Forelimb muscle (tissue), 1 donor: Measurements from ENCODE around the gene MRPL39. TPM values are rescaled to one million over a fixed set of nuclear protein-coding genes. Genes with fewer than 3 reads are reported as not detected.

Experiments used
- DNase-seq: peaks from one replicate; pipeline ENCODE4 v3.0.0-alpha.2; 2013; ENCODE audit warnings: low read depth
- polyA plus RNA-seq: library from polyadenylated mRNA; unstranded; fragments of 120-200 nt; gene quantifications from one replicate; pipeline ENCODE4 v1.2.1, GENCODE V29; 2013; ENCODE audit not compliant: insufficient read length

The MRPL39 gene
- polyA plus RNA-seq, 1 donor = 31.5 TPM

DNA sequence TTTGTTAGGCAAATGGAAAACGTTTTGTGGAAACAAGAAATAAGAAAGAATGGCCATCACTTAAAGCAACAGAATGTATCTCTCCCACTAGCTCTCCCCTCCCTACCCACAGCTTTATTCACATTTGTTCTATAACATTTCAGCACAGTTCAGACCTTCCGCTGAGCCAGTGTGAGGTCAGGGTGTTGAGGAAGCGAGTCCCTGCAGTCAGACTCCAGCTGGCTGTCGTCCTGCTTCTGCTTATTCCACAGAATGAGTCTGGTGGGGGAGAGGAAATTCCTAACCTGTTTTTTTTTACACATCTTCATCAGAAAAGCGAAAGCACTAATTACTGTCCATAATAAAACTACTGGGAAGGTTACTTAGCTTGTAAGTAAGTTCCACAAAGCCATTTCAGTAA is 39.0 kb downstream of the MRPL39 start:
- no peak for DNase-seq

DNA sequence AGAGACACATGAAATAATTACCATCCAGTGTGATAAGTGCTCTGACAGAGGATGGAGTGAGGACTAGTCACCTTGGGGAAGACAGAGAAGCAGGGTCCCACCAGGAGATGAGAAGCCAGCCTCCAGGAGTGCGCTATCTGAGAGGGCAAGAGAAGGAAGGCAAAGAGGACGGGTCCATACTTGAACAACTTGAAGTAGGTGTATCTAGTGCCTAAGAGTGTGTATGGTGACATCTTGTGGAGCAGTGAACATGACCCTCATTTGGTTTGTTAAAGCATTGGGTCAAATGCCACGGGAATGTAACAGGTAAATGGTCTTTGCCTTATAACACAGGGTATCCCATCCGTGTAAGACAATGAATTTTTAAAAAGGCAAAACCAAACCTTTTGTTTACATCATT is 39.8 kb downstream of the MRPL39 start:
- no peak for DNase-seq

DNA sequence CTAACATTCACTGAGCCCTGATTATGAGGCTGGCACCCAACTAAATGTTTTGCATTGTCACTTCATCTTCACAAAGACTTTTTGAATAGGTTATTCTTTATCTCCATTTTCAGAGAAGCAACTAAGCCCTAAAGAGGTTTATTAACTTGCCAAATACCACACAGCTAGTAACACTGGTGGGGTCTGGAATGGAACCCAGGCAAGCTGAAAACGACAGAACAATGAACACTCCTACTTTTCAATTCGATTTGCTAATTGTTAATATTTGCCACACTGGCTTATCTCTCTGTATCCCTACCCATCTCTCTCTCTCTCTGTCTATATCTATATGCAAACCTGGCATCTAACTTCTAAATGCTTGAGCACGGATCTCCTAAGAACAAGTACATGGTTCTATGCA is 40.6 kb downstream of the MRPL39 start:
- DNase-seq = no peak

DNA sequence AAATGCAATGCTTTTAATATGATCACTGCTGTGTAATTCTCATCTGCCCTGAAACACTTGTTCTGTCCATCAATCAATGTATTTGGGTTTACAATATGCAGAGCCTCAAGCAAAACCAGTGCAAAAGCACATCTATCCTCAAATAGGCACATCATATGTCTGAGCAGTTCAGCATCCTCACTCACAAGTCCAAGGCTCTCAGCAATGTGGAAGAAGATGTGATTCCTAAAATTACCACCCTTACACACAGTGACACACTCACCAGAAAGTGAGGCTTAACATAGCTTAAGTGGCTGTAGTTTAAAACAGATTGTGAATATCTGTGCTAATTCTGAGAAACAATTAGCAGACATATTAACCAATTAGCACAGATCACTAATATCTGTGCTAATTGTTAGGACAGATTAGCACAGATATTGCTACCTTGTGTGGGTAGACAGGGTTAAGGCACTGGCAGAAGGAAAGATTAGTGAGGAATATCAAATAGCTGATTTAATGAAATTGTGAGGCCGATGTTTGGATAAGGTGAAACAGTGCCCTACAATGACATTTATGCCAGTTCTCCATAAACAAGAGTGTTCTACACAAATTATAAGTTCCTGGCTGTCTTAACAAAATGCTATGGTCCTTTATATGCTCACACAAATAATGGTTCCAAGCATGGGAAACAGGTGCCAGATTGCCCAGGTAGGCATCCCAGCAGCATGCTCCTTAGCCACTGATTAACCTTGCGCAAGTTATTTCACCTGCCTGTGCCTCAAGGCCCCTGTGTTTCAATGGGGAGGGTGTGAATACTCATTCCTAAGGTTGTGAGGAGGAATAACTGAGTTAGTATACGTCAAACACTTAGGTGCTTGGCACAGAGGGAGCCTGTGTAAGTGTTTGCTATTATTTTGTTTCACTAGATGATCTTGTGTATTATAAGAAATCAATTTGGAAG is 41.7 kb downstream of the MRPL39 start:
- DNase-seq = no peak

DNA sequence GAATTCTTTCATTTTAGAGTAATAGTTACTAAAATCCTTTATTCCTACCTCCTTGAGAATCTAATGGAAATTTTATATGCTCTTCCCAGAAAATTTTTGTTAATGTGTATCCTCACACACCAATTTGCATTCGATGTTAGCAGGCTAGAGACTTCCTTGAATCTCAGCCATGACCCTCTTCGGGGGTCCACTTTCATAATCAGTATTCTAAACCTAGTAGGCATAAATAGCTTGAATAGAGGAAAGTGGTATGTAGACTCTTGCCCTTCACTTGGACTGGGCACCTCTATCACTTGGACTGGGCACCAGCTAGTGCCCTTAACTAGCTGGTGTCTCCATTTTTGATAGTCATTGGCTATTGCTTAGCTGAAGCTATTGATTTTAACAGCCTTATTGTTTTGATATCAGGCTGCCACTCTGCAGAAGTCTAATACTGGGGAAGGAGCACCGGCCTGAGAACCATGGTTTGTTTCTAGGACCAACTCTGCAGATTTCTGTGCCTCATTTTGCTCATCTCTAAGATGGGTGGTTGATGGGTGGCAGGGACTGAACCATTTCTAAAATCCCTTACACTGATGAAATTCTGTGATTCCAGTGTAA is 42.8 kb downstream of the MRPL39 start:
- DNase-seq = no peak

DNA sequence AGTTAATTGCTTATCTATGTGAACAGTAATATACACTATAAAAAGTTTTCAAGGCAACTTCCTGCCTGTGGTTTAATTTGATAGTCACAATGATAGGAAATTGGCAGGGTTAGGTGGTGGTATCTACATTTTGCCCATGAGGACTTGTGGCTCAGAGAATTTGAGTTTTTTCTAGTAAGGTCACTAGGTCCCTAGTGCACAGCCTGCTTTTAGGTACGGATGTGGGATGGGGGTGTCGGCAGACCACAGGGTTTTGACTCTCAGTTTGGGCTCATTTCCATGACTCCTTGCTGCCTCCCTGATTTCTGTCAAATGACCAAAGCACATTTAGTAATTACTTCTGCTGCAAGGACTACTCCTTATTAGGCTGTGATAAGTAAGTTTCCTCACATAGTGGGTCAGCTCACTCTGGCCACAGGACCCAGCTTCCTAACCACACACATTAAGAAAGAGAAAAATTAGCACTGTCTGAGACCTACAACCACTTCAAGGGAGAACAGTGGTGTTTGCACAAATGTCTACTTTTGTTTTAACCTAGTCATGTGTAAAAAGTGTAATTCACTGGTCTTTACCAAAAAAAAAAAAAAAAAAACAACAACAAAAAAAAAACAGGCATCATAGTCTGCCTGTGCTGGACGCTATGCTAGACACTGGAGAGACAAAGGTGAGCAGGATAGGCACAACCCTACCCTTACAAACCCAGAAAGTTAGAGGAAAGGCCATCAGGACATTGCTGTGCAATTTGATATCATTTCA is 43.7 kb downstream of the MRPL39 start:
- no peak for DNase-seq

DNA sequence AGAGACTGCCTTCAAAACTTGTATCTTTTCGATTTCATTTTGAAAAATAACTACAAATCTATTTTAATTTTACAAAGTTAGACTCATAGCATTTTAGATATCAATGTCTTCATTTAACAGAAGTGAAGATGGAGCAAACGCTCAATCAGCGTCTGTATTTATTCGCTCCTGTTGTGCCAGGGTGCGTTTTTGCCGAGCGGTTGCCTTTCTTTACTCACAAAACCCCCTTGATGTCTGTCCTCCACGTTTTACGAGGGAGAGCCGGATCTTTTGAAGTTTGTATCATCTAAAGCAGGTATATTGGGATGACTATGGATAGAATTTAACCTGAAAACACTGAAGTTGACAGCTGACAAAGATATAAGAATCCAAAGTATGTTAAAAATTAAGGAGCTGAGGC is 44.6 kb downstream of the MRPL39 start:
- no peak for DNase-seq

DNA sequence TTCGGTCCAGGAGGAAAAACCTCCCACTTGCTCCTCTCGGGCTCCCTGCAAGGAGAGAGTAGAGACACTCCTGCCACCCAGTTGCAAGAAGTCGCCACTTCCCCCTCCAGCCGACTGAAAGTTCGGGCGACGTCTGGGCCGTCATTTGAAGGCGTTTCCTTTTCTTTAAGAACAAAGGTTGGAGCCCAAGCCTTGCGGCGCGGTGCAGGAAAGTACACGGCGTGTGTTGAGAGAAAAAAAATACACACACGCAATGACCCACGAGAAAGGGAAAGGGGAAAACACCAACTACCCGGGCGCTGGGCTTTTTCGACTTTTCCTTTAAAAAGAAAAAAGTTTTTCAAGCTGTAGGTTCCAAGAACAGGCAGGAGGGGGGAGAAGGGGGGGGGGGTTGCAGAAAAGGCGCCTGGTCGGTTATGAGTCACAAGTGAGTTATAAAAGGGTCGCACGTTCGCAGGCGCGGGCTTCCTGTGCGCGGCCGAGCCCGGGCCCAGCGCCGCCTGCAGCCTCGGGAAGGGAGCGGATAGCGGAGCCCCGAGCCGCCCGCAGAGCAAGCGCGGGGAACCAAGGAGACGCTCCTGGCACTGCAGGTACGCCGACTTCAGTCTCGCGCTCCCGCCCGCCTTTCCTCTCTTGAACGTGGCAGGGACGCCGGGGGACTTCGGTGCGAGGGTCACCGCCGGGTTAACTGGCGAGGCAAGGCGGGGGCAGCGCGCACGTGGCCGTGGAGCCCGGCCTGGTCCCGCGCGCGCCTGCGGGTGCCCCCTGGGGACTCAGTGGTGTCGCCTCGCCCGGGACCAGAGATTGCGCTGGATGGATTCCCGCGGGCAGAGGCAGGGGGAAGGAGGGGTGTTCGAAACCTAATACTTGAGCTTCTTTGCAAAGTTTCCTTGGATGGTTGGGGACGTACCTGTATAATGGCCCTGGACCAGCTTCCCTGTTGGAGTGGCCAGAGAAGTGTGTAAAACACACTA is 45.3 kb downstream of the MRPL39 start:
- DNase-seq = no peak

DNA sequence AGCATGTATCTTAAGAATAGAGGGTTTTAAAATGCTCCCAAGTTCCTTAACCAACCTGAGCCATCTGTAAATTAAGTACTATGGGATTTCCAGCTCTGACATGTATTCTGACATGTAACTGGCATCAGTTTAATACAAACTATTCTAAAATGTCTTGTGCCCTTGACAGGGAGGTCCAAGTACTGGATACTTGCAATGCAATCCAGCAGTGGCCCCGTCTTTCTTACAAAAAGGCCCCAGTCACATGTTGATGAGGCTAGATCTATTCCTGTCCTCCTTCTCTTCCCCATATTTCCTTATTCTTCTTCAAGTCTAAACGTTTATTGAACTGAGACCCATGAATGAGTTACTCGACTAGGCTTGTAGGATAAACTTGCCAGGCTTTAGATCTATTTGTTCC is 46.4 kb downstream of the MRPL39 start:
- DNase-seq = no peak

DNA sequence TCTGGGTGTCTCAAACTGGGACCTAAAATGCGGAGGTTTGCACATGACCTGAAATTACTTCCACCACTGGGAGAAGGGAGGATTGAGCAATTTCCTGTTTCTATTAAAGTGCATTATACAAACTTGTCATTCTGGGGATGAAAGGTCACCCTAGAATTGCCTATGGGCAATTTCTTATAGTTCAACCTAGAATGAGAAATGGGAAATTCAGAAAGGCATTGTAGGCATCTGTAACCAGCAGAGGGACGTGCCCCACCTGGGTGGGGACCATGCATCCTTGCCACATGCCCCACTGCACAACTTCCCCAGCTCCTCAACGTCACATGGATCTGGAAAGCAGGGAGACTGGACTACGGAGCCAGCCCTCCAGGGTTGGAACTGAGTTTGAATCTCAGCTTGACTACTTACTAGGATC is 47.0 kb downstream of the MRPL39 start:
- DNase-seq = no peak

DNA sequence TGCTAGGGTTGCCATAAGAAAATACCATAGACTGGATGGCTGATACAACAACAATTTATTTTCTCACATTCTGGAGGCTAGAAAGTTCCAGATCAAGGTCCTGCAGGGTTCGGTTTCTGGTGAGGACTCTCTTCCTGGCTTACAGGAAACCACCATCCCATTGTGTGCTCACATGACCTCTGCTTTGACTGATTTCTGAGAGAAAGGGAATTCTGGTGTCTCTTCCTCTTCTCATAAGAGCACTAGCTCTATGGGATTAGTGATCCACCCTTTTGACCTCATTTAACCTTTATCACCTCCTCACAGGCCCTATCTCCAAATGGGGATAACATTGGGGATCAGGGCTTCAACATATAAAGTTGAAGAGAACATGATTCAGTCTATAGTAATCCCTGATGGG is 47.5 kb downstream of the MRPL39 start:
- no peak for DNase-seq

DNA sequence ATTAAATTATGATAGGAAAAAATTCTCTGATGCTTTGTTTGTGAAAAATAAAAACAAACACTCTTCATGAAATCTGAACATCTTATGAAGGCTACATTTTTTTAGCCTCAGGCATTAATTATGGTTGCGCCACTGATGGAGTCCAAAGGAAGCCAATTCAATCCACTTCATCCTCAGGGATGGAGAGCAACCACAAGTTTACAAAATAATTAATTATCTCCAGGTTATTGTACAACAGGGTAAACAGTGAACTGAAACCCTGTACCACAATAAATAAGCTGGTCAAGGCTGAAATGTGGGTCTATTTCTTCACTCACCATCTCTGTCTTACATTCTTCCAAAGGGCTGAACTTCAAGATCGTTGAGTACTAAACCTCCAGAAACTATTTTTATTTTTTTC is 49.2 kb downstream of the MRPL39 start:
- no peak for DNase-seq

DNA sequence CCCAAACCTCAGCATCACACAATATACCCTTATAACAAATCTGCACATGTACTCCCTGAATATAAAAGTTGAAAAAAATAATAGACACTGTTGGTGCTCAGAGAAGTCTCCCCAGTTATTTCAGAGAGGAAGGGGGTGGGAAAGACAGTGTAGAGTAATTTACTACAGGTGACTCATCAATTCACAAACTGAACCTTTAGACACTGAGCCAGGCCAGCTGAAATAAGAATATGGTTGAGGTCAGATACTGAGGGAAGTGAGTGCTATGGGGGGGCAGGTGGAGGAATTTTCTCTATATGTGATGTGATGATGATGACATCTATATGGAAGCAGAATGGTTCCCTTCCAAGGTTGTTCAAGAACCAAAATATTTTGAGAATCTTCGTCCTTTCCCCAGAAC is 50.1 kb downstream of the MRPL39 start:
- DNase-seq = no peak

DNA sequence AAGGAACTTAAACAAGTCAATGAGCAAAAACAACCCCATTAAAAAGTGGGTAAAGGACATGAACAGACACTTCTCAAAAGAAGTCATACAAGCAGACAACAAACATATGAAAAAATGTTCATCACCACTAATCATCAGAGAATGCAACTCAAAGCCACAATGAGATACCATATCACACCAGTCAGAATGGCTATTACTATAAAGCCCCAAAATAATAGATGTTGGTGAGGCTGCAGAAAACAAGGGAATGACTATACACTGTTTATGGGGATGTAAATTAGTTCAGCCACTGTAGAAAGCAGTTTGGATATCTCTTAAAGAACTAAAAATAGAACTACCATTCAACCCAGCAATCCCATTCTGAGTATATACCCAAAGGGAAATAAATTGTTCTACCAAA is 51.2 kb downstream of the MRPL39 start:
- no peak for DNase-seq

DNA sequence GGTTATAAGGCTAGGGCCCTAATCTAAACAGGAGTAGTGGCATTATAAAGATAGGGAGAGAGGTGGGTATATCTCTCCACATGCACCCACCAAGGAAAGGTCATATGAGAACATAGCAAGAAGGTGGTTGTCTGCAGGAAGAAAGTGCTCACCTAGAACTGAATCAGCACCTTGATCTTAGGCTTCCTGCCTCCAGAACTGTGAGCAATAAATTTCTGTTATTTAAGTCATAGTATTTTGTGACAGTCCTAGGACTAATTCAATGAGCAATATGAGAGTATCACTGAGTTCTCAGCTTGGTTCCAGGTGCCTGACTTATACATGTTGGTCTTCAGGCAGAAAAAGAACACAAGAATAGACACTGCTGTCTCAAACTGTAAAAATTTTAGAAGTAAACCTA is 51.8 kb downstream of the MRPL39 start:
- no peak for DNase-seq

DNA sequence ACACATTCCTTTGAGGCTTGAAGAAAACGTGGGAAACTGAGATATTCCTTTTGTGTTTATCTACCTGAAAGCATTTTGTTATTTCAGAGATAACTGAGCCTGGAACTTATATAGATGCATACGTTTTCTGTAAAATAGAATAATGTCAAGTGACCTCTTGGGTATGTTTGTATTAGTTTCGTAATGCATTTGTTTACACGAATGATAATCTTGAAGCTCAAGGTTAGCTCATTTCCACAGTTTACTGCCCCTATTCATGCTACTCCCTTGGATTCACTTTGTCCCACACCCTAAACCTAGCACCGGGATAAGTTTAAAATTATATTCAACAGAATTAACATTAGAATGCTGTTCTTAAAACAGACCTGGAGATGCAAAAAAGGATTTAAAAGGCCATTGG is 54.4 kb downstream of the MRPL39 start:
- no peak for DNase-seq

DNA sequence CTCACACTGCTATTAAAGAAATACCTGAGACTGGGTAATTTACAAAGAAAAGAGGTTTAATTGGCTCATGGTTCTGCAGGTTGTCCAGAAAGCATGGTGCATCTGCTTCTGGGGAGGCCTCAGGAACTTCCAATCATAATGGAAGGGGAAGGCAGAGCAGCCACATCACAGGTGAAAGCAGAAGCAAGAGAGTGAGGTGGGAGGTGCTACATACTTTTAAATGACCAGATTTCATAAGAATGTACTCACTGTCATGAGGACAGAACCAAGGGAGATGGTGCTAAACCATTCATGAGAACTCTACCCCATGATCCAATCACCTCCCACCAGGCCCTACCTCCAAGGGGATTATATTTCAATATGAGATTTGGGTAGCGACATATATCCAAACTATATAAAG is 55.7 kb downstream of the MRPL39 start:
- no peak for DNase-seq

DNA sequence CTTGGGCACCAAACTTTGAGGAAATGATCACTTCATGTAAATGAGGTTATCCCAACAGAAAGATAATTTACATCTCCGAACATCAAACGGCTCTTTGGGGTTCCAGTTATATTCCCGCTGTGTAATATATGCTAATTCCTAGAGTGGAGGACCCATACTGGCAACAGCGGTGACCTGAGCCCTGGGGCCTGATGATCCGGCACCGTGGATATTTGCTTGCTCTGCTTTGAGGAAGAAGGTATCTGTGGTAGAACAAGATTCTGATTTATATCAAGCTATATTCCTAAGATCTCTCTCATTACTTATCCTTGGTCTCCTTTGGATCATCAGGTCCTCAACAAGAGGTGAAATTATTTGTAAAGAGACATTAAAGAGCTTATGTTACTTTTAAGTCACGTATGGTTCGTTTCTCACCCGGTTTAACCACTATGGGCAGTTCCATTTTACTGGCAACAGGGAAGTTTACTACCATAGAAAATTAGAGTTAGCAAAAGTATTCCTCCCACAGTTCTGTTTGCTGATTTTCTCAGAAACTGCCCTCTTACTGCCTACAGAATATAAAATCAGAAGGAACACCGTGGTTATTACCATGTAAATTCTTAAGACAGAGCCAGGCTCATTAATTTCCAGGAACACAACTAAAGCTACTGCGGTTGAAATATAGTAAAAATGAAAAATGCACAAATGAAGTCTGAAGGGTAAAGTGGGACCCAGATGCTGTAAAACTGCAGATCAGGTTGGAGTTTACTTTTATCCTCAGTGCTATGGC is 56.7 kb downstream of the MRPL39 start:
- no peak for DNase-seq

DNA sequence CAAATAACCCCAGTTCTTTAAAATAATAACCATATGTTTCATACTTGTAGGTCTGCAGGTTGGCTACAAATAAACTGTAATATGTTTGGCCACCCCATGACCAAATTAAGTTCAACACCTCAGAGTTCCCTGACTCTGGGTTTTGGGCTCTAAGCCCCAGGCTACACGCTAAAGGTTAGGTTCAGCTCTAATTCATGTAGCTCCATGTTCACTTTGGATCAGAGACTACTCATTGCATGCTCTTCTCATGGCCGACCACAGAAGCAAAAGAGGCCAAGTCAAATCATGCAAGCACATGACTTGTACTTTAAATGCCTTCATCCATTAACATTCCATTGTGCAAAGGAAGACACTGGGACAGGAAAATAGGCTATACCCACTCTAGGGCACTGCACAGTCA is 66.2 kb downstream of the MRPL39 start:
- no peak for DNase-seq

DNA sequence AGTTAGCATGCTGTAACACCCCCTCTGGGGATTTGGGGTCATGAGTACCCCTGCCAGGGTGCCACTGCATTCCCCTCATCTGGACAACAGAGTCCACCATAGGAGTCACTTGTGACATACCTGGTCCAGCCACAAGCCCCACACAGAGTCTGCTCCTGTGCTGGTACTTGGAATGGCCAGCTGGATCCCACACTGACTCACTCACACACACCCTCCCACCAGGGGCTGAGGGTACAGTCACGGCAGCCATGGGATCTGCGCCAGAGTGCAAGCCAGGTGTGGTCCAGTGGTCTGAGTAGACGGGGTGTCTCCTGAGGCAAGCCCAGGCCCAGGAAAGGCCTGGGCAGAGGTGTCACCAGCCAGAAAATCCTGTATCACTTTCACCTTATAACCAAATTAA is 67.7 kb downstream of the MRPL39 start:
- DNase-seq = no peak

DNA sequence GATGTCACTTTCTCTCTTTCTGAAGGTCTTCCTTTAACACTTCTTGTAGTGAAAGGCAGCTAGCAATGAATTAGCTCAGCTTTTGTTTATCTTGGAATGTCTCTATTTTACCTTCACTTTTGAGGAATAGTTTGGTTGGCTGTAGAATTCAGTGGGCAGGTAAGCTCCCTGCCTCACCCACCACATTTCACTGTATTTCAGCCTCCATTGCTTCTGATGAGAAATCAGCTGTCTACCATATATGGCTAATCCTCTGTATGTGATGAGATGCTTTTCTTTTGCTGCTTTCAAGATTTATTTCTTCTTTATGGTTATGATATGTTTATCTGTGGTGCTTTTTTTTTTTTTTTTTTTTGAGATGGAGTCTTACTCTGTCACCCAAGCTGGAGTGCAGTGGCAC is 70.1 kb downstream of the MRPL39 start:
- DNase-seq = no peak
